Spleen (tissue), 11 donors: ENCODE results near the gene GRN. TPM values are rescaled to one million over a fixed set of nuclear protein-coding genes. Genes with fewer than 3 reads are reported as not detected.
"Not testable (repeated sequence)": the region's sequence is repeated elsewhere in the genome, so short reads cannot be mapped to it uniquely, and the experiment has no call there.

Source experiments
- DNase-seq: peaks from one replicate; pipeline ENCODE4 v3.0.0-alpha.2; 2020
- H3K27ac ChIP-seq, 8 donors: fragments of 200-600 bp; sonication (generic) in 7 of 8; 1 replicate in 4 of 8; 2 replicates in 4 of 8; pipeline versions ENCODE4 v1.5.0 to v1.8.0; 2016 to 2021; ENCODE audit warnings: inconsistent platforms in 4 of 8, mild to moderate bottlenecking in 4 of 8, moderate library complexity in 1 of 8
- H3K27me3 ChIP-seq, 7 donors: fragments of 200-600 bp; sonication (generic) in 6 of 7; replicated peaks in 1 of 7; 1 replicate in 4 of 7; 2 replicates in 3 of 7; pipeline versions ENCODE4 v1.5.0 to v1.8.0; 2016 to 2021; ENCODE audit warnings: inconsistent platforms in 3 of 7, mild to moderate bottlenecking in 1 of 7
- H3K36me3 ChIP-seq, 6 donors: fragments of 200-600 bp; sonication (generic) in 5 of 6; 1 replicate in 4 of 6; 2 replicates in 2 of 6; pipeline versions ENCODE4 v1.5.0 to v1.8.0; 2016 to 2021; ENCODE audit warnings: inconsistent platforms in 2 of 6
- H3K4me1 ChIP-seq, 6 donors: fragments of 200-600 bp; sonication (generic) in 5 of 6; 1 replicate in 3 of 6; 2 replicates in 3 of 6; pipeline versions ENCODE4 v1.5.0 to v1.8.0; 2016 to 2021; ENCODE audit warnings: inconsistent platforms in 3 of 6
- H3K4me3 ChIP-seq, 8 donors: fragments of 200-600 bp; sonication (generic) in 7 of 8; 1 replicate in 4 of 8; 2 replicates in 4 of 8; pipeline versions ENCODE4 v1.5.0 to v1.8.0; 2016 to 2021; ENCODE audit warnings: inconsistent platforms in 4 of 8, mild to moderate bottlenecking in 4 of 8, moderate library complexity in 2 of 8
- H3K9me3 ChIP-seq, 8 donors: fragments of 200-600 bp; sonication (generic) in 7 of 8; 1 replicate in 4 of 8; 2 replicates in 4 of 8; pipeline versions ENCODE4 v1.5.0 to v1.8.0; 2016 to 2021; ENCODE audit warnings: inconsistent platforms in 4 of 8
- CTCF ChIP-seq, 11 experiments: fragments of 200-600 bp in 7 of 11; fragments of 450-650 bp in 4 of 11; sonication (generic) in 4 of 11; IDR thresholded peaks in 8 of 11; conservative IDR thresholded peaks in 3 of 11; 1 replicate in 7 of 11; 2 replicates in 4 of 11; pipeline versions ENCODE4 v1.4.0 to v1.8.0; 2016 to 2021; ENCODE audit warnings: antibody characterized with exemption in 11 of 11, inconsistent platforms in 4 of 11, mild to moderate bottlenecking in 1 of 11
- POLR2A ChIP-seq, 3 donors: fragments of 450-650 bp; IDR thresholded peaks; one replicate each; pipeline ENCODE4 v1.5.1; 2017; ENCODE audit warnings: antibody characterized with exemption in 3 of 3, mild to moderate bottlenecking in 1 of 3
- POLR2AphosphoS5 ChIP-seq, 3 donors: sonication (generic); formaldehyde crosslinking; IDR thresholded peaks; one replicate each; pipeline ENCODE4 v1.5.1; 2017; ENCODE audit warnings: antibody characterized with exemption in 3 of 3
- WGBS, 5 donors: extraction: QIAGEN DNeasy Blood & Tissue Kit in 3 of 5; methylation state at CpG; one replicate each; pipeline versions ENCODE4 v1.1.5 to v1.1.7; 2013 to 2018; 5-methylcytosine and 5-hydroxymethylcytosine counted together
- intact Hi-C: fragments of 100-400 bp; cut with DNase I; formaldehyde crosslinking; loops from one replicate; pipeline ENCODE4 v1.15.0; 2023; ENCODE audit warnings: low total_unique reads
- polyA plus RNA-seq, 3 donors: library from polyadenylated mRNA; stranded (reverse); fragments of 200-250 nt; gene quantifications; one replicate each; pipeline ENCODE4 v1.2.1, GENCODE V29; 2013
- total RNA-seq, 7 donors: library from RNA; depleted of rRNA in 3 of 7; stranded (reverse); fragments of >200 nt in 3 of 7; fragmentation: NEBNext Ultra II Directional in 4 of 7; extraction: Animal tissue kit (Norgen Biotek cat#: 25700) in 4 of 7; gene quantifications; one replicate each; pipeline versions ENCODE4 v1.1.0 to v1.2.1, GENCODE V29; 2016 to 2021
- donor health status: healthy with polysubstance abuse.
- donor health status: DM: no; HTN: no; CAD: no; lungs with moderate emphysema.
- donor health status: DM: no; HTN: no; CAD: no.
- donor health status: Bipolar disorder and iron deficiency.
- donor health status: healthy.
- donor health status: DM: no; HTN: no; CAD: no.
- donor health status: DM: yes; HTN: yes; CAD: no.

GRN gene
- total and polyA plus RNA-seq, 10 donors = 135 to 896 (median 512) TPM

GRCh38 chr17:44327715-44328449 lies 17.2 kb upstream of the GRN start:
- Histone ChIP-seq H3K36me3 (no peaks in the 10 kb centered on the region), H3K4me3 (no peak overlapping the region), H3K4me1 (peaks cover 20 to 71% (median 53%) of the 10 kb centered on the region in 6 donors), H3K27ac (no peak overlapping the region), H3K9me3 (no peaks in the 10 kb centered on the region), H3K27me3 (no peaks in the 10 kb centered on the region)
- 72 to 81% (median 74%) methylated on average over 7 of the region's 7 CpGs for WGBS, 5 donors
- TF ChIP-seq POLR2A (IDR thresholded peaks at IDR 0.05) = no peak
- no peak for TF ChIP-seq CTCF (IDR thresholded peaks at IDR 0.05 in 8 of 11, conservative IDR thresholded peaks at IDR 0.05 in 3 of 11)
- no peak for TF ChIP-seq POLR2AphosphoS5 (IDR thresholded peaks at IDR 0.05)
- intact Hi-C loops = no loop called here
- no peak for DNase-seq

GRCh38 chr17:44329516-44329915 lies 15.6 kb upstream of the GRN start:
- H3K9me3 ChIP-seq, intact Hi-C loops, H3K36me3 ChIP-seq, DNase-seq, H3K27ac ChIP-seq, H3K4me3 ChIP-seq, H3K27me3 ChIP-seq: not testable (repeated sequence)
- 86 to 99% (median 92%) methylated on average over 7 of the region's 7 CpGs for WGBS, 5 donors
- H3K4me1 ChIP-seq = peaks cover 13 to 71% (median 53%) of the 10 kb centered on the region in 6 donors

- 79 to 96% (median 95%) methylated on average over 5 of the region's 5 CpGs for WGBS, 5 donors
- intact Hi-C loops = not testable (repeated sequence)
Observed at GRCh38 chr17:44330263-44330662, 14.8 kb upstream of the GRN start.

GRCh38 chr17:44331249-44331760 lies 13.8 kb upstream of the GRN start:
- TF ChIP-seq POLR2A (IDR thresholded peaks at IDR 0.05) (no peak), POLR2AphosphoS5 (IDR thresholded peaks at IDR 0.05) (peak in 1 of 3 donors; percentile 17), CTCF (IDR thresholded peaks at IDR 0.05 in 8 of 11, conservative IDR thresholded peaks at IDR 0.05 in 3 of 11) (peak; percentile 52 to 88 (median 84))

More at GRCh38 chr17:44330263-44330662, 14.8 kb upstream of the GRN start:
- H3K4me3 ChIP-seq, H3K36me3 ChIP-seq, H3K9me3 ChIP-seq, H3K27ac ChIP-seq, H3K27me3 ChIP-seq, DNase-seq: not testable (repeated sequence)
- peaks cover 17 to 74% (median 57%) of the 10 kb centered on the region in 6 donors for H3K4me1 ChIP-seq

GRCh38 chr17:44333371-44333770 lies 11.7 kb upstream of the GRN start:
- H3K9me3 ChIP-seq = no peaks in the 10 kb centered on the region
- WGBS, 5 donors = 32 to 50% (median 44%) methylated on average over 5 of the region's 5 CpGs
- peak overlapping the region in 7 of 8 donors; percentile 45 to 86 (median 74) for H3K27ac ChIP-seq
- TF ChIP-seq POLR2A (IDR thresholded peaks at IDR 0.05) (no peak), POLR2AphosphoS5 (IDR thresholded peaks at IDR 0.05) (peak in 2 of 3 donors; percentile 20 to 40), CTCF (IDR thresholded peaks at IDR 0.05 in 8 of 11, conservative IDR thresholded peaks at IDR 0.05 in 3 of 11) (no peak)
- peaks cover 9 to 60% (median 44%) of the 10 kb centered on the region in 6 donors for H3K4me1 ChIP-seq
- intact Hi-C loops = no loop called here
- H3K36me3 ChIP-seq = no peaks in the 10 kb centered on the region
- DNase-seq = peak; percentile 84
- no peak overlapping the region for H3K4me3 ChIP-seq
- no peaks in the 10 kb centered on the region for H3K27me3 ChIP-seq

More at GRCh38 chr17:44331249-44331760, 13.8 kb upstream of the GRN start:
- Histone ChIP-seq H3K4me1 (peaks cover 12 to 74% (median 54%) of the 10 kb centered on the region in 6 donors), H3K27me3 (no peaks in the 10 kb centered on the region), H3K36me3 (no peaks in the 10 kb centered on the region), H3K27ac (peak overlapping the region in 3 of 8 donors; percentile 74 to 86 (median 78)), H3K9me3 (no peaks in the 10 kb centered on the region), H3K4me3 (no peak overlapping the region)
- 2 to 8% (median 6%) methylated on average over 7 of the region's 7 CpGs for WGBS, 5 donors
- intact Hi-C loops = no loop called here
- peak; percentile 77 for DNase-seq
